SJCRH30 (cell line): ENCODE measurements around the gene PARVB. TPM values are rescaled to one million over a fixed set of nuclear protein-coding genes. Genes with fewer than 3 reads are reported as not detected.
A peak's percentile ranks its signal among the peaks of the same experiment; 100 is the strongest.

Experiments used
- DNase-seq, 2 experiments: peaks; one replicate each; pipeline ENCODE4 v3.0.0-alpha.2; 2015 to 2020
- H3K27ac ChIP-seq: fragments of 250-450 bp; sonication (Bioruptor Pico); 2 replicates; pipeline ENCODE4 v1.5.1; 2020; ENCODE audit warnings: mild to moderate bottlenecking, moderate library complexity
- H3K27me3 ChIP-seq: fragments of 250-450 bp; sonication (Bioruptor Pico); 2 replicates; pipeline ENCODE4 v1.5.1; 2020; ENCODE audit warnings: mild to moderate bottlenecking, moderate library complexity
- H3K36me3 ChIP-seq: fragments of 250-450 bp; sonication (Bioruptor Pico); 2 replicates; pipeline ENCODE4 v1.5.1; 2020; ENCODE audit warnings: mild to moderate bottlenecking, moderate library complexity
- H3K4me1 ChIP-seq: fragments of 250-450 bp; sonication (Bioruptor Pico); 2 replicates; pipeline ENCODE4 v1.5.1; 2020; ENCODE audit warnings: mild to moderate bottlenecking, moderate library complexity
- H3K4me3 ChIP-seq: fragments of 250-450 bp; sonication (Bioruptor Pico); 2 replicates; pipeline ENCODE4 v1.5.1; 2020; ENCODE audit warnings: mild to moderate bottlenecking, moderate library complexity
- H3K9me3 ChIP-seq: fragments of 250-450 bp; sonication (Bioruptor Pico); replicated peaks from 2 replicates; pipeline ENCODE4 v1.5.1; 2020; ENCODE audit warnings: mild to moderate bottlenecking, moderate library complexity
- total RNA-seq: library from RNA; depleted of rRNA; stranded (reverse); fragments of >200 nt; shearing (Covaris generic); gene quantifications from 2 replicates; pipeline ENCODE4 v1.2.3, GENCODE V29; 2014

PARVB gene
- total RNA-seq, 1 experiment from 2014 or later: not detected

DNA sequence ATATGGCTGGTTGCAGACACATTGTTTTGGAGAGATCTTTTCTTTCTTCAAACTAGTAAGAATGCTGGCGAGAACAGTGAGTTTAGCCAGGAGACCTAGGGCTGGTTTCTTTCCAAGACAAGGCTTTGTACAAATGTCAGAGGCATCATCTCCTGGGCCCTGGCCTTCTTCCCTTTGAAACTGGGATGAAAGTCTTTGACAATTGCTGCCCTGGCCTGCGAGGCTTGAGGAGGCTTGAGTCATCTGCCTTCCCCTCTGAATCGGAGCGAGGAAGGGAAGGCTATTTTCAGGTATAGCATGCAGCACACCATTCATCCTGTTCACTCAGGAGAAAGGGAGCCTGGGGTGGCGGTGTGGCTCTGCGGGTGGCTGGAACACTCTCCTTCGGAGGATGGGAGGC, 135.1 kb downstream of the PARVB start:
- Histone ChIP-seq H3K27me3 (no peaks in the 10 kb centered on the region), H3K36me3 (no peaks in the 10 kb centered on the region), H3K9me3 (no peaks in the 10 kb centered on the region), H3K4me3 (no peak overlapping the region), H3K27ac (no peak overlapping the region), H3K4me1 (no peaks in the 10 kb centered on the region)
- DNase-seq: no peak

GRCh38 chr22:44159811-44160210, 135.7 kb downstream of the PARVB start:
- no peak for DNase-seq
- Histone ChIP-seq H3K36me3 (no peaks in the 10 kb centered on the region), H3K27me3 (no peaks in the 10 kb centered on the region), H3K4me3 (no peak overlapping the region), H3K27ac (no peak overlapping the region), H3K9me3 (no peaks in the 10 kb centered on the region), H3K4me1 (no peaks in the 10 kb centered on the region)

GRCh38 chr22:44160421-44160820, 136.3 kb downstream of the PARVB start:
- Histone ChIP-seq H3K9me3 (no peaks in the 10 kb centered on the region), H3K4me1 (no peaks in the 10 kb centered on the region), H3K36me3 (no peaks in the 10 kb centered on the region), H3K4me3 (no peak overlapping the region), H3K27me3 (no peaks in the 10 kb centered on the region), H3K27ac (no peak overlapping the region)
- DNase-seq: no peak

DNA sequence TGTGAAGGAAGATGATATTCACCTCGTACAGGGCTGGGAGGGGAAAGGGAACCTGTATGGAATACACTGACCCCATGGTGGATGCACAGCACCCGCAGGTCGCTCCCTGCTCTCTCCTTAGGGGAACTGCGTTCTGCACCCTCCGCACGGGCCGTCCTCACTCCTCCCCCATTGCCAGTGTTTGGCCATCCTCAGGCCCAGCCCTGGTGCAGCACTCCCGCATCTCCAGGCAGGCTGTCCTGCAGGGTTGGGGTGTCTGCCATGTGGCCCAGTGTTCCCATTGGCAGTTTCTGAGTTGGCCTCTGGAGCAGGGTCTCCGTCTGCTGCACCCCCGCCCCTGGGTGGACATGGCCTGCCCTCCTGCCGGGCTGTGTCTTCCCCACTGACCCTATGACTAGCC, 137.6 kb downstream of the PARVB start:
- H3K9me3 ChIP-seq: no peaks in the 10 kb centered on the region
- H3K27ac ChIP-seq: no peak overlapping the region
- no peaks in the 10 kb centered on the region for H3K36me3 ChIP-seq
- no peak overlapping the region for H3K4me3 ChIP-seq
- H3K4me1 ChIP-seq: no peaks in the 10 kb centered on the region
- DNase-seq: no peak
- no peaks in the 10 kb centered on the region for H3K27me3 ChIP-seq

DNA sequence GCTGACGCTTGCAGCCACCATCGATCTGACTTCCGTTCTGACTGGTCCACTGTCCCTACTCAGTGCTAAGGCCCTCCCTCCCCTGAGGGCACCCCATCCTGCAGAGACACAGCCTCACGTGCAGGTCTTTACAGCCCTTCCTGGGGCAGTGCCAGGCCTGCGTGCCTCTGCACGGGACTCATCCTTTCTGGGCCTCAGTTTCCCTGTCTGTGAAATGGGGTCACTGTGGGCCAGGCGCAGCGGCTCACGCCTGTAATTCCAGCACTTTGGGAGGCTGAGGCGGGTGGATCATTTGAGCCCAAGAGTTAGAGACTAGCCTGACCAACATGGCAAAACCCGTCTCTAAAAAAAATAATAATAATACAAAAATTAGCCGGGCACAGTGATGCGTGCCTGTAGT, 138.9 kb downstream of the PARVB start:
- H3K27ac ChIP-seq: no peak overlapping the region
- no peaks in the 10 kb centered on the region for H3K4me1 ChIP-seq
- H3K36me3 ChIP-seq: no peaks in the 10 kb centered on the region
- no peaks in the 10 kb centered on the region for H3K9me3 ChIP-seq
- H3K4me3 ChIP-seq: no peak overlapping the region
- no peaks in the 10 kb centered on the region for H3K27me3 ChIP-seq
- DNase-seq: no peak

DNA sequence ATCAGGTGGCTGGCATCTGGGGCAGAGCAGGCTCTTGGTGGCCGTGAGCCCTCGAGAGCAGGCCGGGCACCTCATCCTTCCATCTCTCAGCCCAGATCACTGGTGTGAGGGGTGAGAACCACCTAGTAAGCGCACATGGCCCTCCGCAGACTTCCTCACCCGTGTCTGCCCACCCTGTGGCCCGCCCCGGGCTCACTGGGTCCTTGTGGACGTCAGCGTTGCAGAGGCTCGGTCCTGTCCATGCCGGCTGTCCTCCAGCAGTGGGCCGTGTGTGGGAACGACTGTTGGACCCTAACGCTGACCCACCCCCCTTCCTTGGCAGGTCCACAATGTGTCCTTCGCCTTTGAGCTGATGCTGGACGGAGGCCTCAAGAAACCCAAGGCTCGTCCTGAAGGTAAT, 139.4 kb downstream of the PARVB start:
- H3K4me3 ChIP-seq: no peak overlapping the region
- no peaks in the 10 kb centered on the region for H3K36me3 ChIP-seq
- H3K9me3 ChIP-seq: no peaks in the 10 kb centered on the region
- H3K27me3 ChIP-seq: no peaks in the 10 kb centered on the region
- H3K4me1 ChIP-seq: no peaks in the 10 kb centered on the region
- no peak for DNase-seq
- no peak overlapping the region for H3K27ac ChIP-seq

DNA sequence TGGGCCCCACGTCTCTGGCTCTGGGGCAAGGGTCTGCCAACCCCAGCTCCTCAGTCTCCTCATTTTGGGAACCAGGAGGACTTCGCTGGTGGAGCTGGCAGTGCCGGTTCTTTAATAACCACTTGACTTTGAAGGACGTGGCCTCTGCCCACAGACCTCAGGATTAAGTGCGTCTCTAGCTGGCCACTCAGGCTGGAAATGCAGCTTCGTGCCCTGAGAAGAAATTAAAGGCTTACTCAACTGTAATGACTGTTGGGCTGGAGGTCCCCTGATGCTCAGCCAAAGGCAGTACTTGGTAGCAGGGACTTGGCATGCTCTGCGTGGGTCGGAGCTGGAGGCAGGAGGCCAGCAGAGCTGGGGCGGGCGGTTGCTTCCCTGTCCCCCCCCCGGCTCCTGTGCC, 139.9 kb downstream of the PARVB start:
- Histone ChIP-seq H3K4me3 (no peak overlapping the region), H3K27me3 (no peaks in the 10 kb centered on the region), H3K27ac (no peak overlapping the region), H3K4me1 (no peaks in the 10 kb centered on the region), H3K9me3 (no peaks in the 10 kb centered on the region), H3K36me3 (no peaks in the 10 kb centered on the region)
- no peak for DNase-seq

- H3K4me3 ChIP-seq: no peak overlapping the region
- no peak overlapping the region for H3K27ac ChIP-seq
- H3K27me3 ChIP-seq: no peaks in the 10 kb centered on the region
These were observed 141.3 kb downstream of the PARVB start for GRCh38 chr22:44165286-44165874.

DNA sequence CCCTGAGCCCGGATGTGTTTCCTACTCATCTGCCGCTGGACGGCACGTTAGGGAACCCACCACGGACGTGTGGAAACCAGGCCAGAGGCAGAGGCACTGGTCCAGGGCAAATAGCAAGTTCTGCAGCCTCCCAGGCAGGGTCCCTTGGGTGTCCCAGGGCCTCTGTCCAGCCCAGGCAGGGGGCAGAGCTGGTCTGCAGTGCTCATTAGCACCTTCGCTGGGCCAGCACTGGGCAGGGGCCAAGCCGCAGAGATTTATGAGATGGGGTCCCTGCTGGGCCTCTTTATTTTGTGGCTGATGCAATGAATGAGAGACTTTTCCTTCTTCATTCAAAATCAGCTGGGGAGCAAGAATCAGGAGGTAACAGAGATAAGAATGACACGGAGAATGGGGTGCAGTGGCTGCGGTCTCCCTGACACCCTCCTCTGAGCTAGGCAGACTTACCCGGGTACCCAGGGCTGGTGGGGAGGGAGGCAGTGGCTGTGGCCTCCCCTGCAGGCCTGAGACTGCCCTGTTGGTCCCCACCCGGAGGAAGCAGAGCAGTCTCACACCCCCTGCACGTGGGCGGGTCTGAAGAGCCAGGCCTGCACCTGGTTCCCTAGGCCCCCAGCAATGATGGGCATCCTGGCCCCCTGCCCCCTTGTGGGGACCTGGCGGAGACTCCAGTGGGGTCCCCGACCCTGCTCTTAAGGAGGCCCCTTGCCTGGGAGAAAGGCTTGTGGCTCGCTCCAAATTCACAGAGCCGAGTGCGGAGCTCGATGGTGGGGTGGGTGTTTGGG, 142.6 kb downstream of the PARVB start:
- H3K4me1 ChIP-seq: no peaks in the 10 kb centered on the region
- no peak overlapping the region for H3K4me3 ChIP-seq
- no peaks in the 10 kb centered on the region for H3K9me3 ChIP-seq
- H3K36me3 ChIP-seq: no peaks in the 10 kb centered on the region
- H3K27me3 ChIP-seq: no peaks in the 10 kb centered on the region
- no peak for DNase-seq
- no peak overlapping the region for H3K27ac ChIP-seq

More at GRCh38 chr22:44165286-44165874, 141.3 kb downstream of the PARVB start:
- Histone ChIP-seq H3K9me3 (no peaks in the 10 kb centered on the region), H3K36me3 (no peaks in the 10 kb centered on the region), H3K4me1 (no peaks in the 10 kb centered on the region)
- no peak for DNase-seq

GRCh38 chr22:44167501-44167900, 143.4 kb downstream of the PARVB start:
- H3K4me1 ChIP-seq: no peaks in the 10 kb centered on the region
- no peak overlapping the region for H3K4me3 ChIP-seq
- DNase-seq: no peak
- H3K36me3 ChIP-seq: no peaks in the 10 kb centered on the region
- H3K27ac ChIP-seq: no peak overlapping the region
- no peaks in the 10 kb centered on the region for H3K27me3 ChIP-seq
- H3K9me3 ChIP-seq: no peaks in the 10 kb centered on the region

- Histone ChIP-seq H3K36me3 (no peaks in the 10 kb centered on the region), H3K4me3 (no peak overlapping the region)
- no peak for DNase-seq
These were observed 144.1 kb downstream of the PARVB start for GRCh38 chr22:44168206-44168605.

GRCh38 chr22:44170470-44170869, 146.4 kb downstream of the PARVB start:
- H3K36me3 ChIP-seq: no peaks in the 10 kb centered on the region
- no peaks in the 10 kb centered on the region for H3K27me3 ChIP-seq
- no peak overlapping the region for H3K4me3 ChIP-seq
- H3K9me3 ChIP-seq: no peaks in the 10 kb centered on the region
- no peak for DNase-seq
- no peak overlapping the region for H3K27ac ChIP-seq
- no peaks in the 10 kb centered on the region for H3K4me1 ChIP-seq

More at GRCh38 chr22:44168206-44168605, 144.1 kb downstream of the PARVB start:
- Histone ChIP-seq H3K27ac (no peak overlapping the region), H3K27me3 (no peaks in the 10 kb centered on the region), H3K4me1 (no peaks in the 10 kb centered on the region), H3K9me3 (no peaks in the 10 kb centered on the region)

- H3K4me1 ChIP-seq: no peaks in the 10 kb centered on the region
- H3K27ac ChIP-seq: no peak overlapping the region
- DNase-seq: no peak
- H3K36me3 ChIP-seq: no peaks in the 10 kb centered on the region
- H3K27me3 ChIP-seq: no peaks in the 10 kb centered on the region
- H3K9me3 ChIP-seq: no peaks in the 10 kb centered on the region
- H3K4me3 ChIP-seq: no peak overlapping the region
These were observed 147.5 kb downstream of the PARVB start for GRCh38 chr22:44171561-44171960.

GRCh38 chr22:44172370-44173108, 148.4 kb downstream of the PARVB start:
- Histone ChIP-seq H3K36me3 (no peaks in the 10 kb centered on the region), H3K4me1 (no peaks in the 10 kb centered on the region), H3K9me3 (no peaks in the 10 kb centered on the region), H3K4me3 (no peak overlapping the region), H3K27me3 (no peaks in the 10 kb centered on the region), H3K27ac (no peak overlapping the region)
- DNase-seq: peak in 1 of 2 experiments; percentile 3

DNA sequence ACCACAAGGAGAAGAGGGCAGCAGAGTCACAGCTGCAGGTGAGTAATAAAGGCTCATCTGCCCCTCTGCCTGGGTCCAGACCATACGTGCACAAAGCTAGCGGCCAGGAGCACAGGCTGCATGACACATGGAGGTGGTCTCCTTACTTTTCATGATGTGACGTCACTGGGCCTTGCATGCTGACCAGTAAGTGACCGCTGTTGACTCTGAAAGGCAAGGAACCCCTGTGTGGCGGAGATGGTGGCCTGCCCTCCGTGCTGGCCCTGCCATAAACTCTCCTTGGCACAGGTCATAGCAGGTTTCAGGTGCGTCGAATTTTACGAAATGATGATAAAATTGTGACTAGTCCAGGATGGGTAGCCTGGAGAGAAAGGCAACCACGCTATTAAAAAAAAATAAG, 149.1 kb downstream of the PARVB start:
- Histone ChIP-seq H3K4me3 (no peak overlapping the region), H3K27me3 (no peaks in the 10 kb centered on the region), H3K27ac (no peak overlapping the region), H3K36me3 (no peaks in the 10 kb centered on the region), H3K4me1 (no peaks in the 10 kb centered on the region), H3K9me3 (no peaks in the 10 kb centered on the region)
- DNase-seq: no peak
